Fibroblast of villous mesenchyme (primary cell): ENCODE measurements around the gene AADACL3. TPM values are rescaled to one million over a fixed set of nuclear protein-coding genes. Genes with fewer than 3 reads are reported as not detected.
A peak's percentile ranks its signal among the peaks of the same experiment; 100 is the strongest.

Source experiments
- DNase-seq: peaks from one replicate; pipeline ENCODE4 v3.0.0-alpha.2; 2010; ENCODE audit warnings: low read depth
- H3K4me3 ChIP-seq: 2 replicates; pipeline ENCODE4 v1.5.1; 2011; ENCODE audit warnings: low read depth, mild to moderate bottlenecking, low read length
- total RNA-seq: library from RNA; depleted of rRNA; stranded (reverse); fragments of >200 nt; gene quantifications from 2 replicates; pipeline ENCODE4 v1.2.3, GENCODE V29; 2012
- TF ChIP-seq, protein P1 (sequence below): IDR thresholded peaks from 2 replicates; pipeline ENCODE4 v1.5.1; 2012; ENCODE audit warnings: low read depth, mild to moderate bottlenecking, low read length; ENCODE audit not compliant: insufficient read depth

AADACL3 gene
- total RNA-seq, 1 donor = not detected

DNA sequence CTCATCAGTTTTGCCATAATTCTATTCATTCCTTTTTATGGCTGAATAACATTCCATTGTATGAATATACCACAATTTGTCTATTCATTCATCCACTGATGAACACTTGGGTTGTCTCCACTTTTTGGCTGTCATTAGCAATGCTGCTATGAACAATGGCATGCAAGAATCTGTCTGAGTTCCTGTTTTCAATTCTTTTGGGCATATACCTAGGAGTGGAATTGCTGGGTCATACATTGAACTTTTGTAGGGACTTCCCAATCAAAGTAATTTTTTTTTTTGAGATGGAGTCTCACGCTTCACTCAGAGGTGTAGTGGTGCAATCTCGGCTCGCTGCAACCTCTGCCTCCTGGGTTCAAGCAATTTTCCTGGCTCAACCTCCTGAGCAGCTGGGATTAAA lies 37.1 kb upstream of the AADACL3 start:
- TF ChIP-seq, protein P1, sequence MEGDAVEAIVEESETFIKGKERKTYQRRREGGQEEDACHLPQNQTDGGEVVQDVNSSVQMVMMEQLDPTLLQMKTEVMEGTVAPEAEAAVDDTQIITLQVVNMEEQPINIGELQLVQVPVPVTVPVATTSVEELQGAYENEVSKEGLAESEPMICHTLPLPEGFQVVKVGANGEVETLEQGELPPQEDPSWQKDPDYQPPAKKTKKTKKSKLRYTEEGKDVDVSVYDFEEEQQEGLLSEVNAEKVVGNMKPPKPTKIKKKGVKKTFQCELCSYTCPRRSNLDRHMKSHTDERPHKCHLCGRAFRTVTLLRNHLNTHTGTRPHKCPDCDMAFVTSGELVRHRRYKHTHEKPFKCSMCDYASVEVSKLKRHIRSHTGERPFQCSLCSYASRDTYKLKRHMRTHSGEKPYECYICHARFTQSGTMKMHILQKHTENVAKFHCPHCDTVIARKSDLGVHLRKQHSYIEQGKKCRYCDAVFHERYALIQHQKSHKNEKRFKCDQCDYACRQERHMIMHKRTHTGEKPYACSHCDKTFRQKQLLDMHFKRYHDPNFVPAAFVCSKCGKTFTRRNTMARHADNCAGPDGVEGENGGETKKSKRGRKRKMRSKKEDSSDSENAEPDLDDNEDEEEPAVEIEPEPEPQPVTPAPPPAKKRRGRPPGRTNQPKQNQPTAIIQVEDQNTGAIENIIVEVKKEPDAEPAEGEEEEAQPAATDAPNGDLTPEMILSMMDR = no peak
- no peak overlapping the region for H3K4me3 ChIP-seq
- DNase-seq = no peak

DNA sequence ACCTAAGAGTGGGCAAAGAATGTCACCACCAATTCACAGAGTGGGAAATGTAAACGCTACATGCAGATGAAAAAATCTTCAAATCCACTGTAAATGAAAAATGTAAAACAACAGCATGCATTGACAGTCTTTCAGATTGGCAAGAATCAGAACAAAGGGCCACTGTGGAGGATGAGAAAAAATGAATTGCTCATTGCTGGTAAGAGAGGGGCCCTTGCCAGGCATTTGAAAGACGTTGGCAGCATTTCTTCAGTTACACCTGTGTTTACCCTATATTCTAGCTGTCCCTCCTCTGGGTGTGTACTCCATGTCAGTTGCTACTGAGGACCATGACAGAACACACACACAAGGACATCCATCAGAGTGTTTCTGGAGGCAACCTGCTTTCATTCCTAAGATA lies 25.8 kb upstream of the AADACL3 start:
- H3K4me3 ChIP-seq = no peak overlapping the region
- TF ChIP-seq, protein P1 = no peak
- no peak for DNase-seq

DNA sequence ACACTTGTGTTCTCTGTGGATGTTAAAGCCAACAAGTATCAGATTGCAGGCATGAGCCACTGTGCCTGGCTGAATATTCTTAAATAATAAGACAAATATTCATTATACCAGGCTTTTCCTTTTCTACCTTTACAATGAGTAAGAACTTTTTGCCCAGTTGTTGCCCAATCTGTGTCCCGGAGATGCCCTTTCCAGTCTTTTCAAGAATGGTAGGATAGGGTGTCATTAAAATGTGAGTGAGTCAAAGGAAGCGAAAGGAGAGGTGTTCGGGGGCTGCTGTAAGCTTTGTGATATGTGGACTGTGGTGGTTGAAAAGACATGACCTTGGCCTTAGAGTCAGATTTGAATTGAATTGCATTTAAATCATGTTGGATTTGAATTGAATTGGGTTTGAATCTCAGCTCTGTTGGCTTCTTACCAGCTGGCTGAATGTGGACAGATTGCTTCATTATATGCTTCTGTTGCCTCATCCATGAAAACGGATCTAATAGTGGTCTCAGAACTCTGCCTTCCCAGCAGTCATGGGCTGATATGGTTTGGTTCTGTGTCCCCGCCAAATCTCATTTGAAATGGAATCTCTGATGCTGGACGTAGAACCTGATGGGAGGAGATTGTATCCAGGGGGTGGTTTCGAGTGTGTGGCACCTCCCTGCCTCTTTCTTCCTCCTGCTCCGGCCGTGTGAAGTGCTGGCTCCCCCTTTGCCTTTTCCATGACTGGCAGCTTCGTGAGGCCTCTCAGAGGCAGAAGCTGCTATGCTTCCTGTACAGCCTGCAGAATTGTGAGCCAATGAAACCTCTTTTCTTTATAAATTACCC lies 22.7 kb upstream of the AADACL3 start:
- TF ChIP-seq, protein P1 = no peak
- no peak overlapping the region for H3K4me3 ChIP-seq
- peak; percentile 3 for DNase-seq

DNA sequence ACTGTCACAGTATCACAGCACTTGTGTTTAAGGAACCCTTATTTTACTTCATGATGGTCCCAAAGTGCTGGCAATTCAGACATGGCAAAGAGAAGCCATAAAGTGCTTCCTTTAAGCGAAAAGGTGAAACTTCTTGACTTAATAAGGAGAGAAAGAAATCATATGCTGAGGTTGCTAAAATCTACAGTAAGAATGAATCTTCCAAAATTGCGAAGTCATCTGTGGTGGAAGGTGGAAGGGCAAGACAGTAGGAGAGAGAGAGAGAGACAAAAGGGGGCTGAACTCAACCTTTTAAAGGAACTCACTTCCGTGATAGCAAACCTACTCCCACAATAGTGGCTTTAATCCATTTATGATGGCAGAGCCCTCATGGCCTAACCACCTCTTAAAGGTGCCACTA lies 19.3 kb upstream of the AADACL3 start:
- TF ChIP-seq, protein P1 = no peak
- DNase-seq = no peak
- no peak overlapping the region for H3K4me3 ChIP-seq

DNA sequence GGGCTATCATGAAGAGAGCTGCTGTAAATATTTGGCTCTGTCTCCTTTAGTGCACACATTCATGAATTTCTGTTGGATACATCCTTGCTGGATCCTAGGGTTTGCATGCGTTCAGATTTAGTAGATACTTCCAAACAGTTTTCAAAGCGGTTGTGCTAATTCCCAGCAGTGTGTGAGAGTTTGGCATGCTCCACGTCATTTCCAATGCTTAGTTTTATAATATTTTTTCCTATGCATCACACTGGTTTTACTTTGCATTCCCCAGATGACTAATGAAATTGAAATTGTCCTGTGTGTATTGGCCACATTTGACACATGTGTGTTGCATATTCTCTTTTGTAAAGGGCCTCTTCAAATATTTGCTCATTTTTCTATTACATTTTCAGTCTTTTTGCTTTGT lies 18.5 kb upstream of the AADACL3 start:
- DNase-seq = no peak
- no peak overlapping the region for H3K4me3 ChIP-seq
- TF ChIP-seq, protein P1 = no peak

DNA sequence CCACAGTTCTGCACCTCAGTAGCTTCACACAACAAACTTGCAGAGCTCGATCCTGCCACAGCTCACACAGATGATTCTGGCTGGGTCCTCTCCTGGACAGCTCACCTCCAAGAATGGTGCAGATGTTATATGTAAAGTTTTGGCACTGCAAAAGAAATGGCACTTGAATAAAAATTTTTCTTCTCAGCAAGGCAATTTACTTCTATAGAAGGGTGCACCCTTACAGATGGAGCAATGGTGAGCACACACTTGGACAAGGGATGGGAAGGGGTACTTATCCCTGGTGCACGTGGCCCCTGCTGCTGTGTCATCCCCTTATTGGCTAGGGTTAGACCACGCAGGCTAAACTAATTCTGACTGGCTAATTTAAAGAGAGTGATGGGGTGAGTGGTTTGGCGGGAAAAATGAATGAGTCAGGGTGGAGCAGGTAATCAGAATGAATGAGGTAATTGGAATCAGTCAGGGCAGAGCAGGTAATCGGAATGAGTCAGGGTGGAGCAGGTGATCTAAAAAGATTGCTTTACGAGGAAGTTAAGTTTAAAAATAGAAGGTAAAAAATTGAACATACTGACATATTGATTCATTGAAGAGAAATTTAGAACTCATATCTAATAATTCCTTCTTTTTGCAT lies 12.0 kb upstream of the AADACL3 start:
- TF ChIP-seq, protein P1 = no peak
- no peak for DNase-seq
- no peak overlapping the region for H3K4me3 ChIP-seq
